GM21528 (cell line): ENCODE measurements around the gene AEN.
A peak's percentile ranks its signal among the peaks of the same experiment; 100 is the strongest.

Source experiments
- ATAC-seq: cut with Tn5 transposase; IDR thresholded peaks from one replicate; pipeline ENCODE4 v1.9.1; 2021; ENCODE audit warnings: mild to moderate bottlenecking, moderate library complexity; ENCODE audit not compliant: unreplicated experiment, low FRiP score

AEN gene, protein sequence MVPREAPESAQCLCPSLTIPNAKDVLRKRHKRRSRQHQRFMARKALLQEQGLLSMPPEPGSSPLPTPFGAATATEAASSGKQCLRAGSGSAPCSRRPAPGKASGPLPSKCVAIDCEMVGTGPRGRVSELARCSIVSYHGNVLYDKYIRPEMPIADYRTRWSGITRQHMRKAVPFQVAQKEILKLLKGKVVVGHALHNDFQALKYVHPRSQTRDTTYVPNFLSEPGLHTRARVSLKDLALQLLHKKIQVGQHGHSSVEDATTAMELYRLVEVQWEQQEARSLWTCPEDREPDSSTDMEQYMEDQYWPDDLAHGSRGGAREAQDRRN

DNA sequence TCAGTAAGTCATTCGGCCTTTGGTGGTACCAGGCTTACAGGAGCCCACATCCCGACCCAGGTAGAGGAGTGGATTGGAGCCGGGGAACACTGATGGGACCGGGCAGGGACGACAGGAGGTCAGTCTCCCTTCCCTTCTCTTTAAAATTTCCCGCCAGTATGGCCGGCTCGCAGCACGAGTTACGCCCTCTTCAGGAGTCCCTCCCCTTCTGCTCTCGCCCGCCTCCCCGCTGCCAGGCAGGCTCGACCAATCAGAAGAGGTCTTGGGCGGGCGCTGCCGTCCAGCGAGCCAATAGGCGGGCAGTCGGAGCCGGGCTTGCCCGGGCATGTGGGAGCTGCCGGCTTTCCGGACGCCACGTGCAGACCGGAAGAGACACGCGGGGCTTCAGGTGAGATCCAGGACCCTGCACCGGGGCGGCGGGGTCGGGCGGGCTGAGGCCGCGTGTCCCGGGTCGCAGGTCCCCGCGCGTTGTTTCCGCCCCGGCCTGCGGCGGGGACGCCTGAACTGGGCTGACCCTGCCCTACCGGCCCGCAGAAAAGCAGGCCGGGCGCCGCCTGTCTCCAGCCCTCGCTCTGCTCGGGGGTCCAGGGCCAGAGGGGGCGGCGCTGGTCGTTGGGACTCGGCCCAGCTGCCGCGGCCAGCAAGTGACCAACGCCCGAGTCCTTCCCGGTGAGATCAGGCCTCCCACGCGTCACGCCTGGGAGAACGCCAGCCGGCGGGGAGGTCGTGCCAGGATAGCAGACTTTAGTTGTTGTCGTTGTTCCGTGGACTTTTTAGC lies at the start of gene AEN:
AEN (plus strand) TSS at position 346 of the 778 bp plus-strand sequence. CDS start 4,870 bp downstream, outside the sequence.
- peak; percentile 92 for ATAC-seq

DNA sequence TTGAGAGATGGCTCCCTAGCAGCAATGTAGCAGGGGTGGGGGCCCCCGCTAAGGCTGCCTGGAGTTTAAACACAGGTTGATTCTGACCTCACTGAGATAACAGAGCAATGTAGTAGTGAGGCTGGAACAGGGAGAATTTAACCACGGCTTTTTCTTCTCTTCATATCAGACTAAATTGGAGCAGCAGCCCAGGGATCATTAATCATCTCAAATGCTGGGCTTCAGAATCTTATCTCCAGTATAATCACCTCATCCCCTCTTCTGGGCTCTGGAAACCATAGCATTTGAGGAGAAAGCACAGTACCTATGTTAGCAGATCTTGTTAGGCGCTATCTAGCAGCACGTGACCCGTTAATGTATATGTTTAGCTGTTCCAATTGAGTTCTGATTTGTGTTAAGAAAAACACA lies 49.3 kb upstream of the AEN start:
- ATAC-seq: no peak

DNA sequence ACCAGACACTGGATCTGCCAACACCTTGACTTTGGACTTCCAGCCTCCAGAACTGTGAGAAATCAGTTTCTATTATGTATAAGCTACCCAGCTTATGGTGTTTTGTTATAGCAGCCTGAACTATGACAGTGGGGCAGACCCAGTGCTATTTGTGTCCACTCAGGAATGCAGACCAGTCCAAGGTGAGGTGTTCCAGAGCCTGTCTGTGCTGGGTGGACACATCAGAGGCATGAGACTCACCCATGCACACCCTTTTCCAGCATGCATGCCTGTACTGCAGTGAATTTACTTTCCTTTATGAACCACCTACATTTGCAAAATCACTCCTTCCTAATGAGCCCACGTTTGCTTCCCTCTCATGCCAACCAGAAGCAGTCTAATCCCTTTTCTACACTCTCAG lies 47.1 kb upstream of the AEN start:
- no peak for ATAC-seq

DNA sequence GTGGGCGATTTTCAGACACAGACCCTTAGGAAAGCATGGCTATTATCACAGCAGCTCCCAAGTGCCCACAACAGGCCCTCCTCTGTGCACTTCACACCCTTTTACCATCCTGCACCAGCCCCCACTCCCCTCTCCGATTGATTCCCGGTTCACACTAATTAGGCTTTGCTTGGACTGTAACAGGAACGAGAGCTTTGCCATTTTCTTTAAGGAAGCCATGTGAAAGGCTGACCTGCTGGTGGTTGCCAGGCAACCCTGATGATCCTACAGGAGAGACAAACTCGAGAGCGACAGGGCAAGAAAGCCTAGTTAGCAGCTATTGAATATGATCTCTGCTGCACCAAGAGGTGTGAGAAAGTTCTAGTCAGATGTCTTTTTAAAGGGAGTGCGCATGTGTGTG lies 46.5 kb upstream of the AEN start:
- ATAC-seq: no peak

DNA sequence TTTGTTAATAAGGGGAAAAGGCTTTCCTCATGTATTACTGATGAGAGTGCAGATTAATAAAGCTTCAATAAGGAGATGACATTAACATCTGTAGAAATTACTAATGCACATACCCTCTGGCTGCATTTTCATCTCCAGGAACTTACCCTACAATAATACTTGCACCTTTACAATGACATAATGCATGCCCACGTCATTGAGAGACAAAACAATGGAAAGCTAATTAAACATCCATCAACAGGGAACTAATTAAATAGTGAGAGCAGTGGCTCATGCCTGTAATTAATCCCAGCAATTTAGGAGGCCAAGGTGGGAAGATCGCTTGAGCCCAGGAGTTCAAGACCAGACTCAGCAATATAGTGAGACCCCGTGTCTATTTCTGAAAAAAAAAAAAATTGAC lies 41.8 kb upstream of the AEN start:
- no peak for ATAC-seq

DNA sequence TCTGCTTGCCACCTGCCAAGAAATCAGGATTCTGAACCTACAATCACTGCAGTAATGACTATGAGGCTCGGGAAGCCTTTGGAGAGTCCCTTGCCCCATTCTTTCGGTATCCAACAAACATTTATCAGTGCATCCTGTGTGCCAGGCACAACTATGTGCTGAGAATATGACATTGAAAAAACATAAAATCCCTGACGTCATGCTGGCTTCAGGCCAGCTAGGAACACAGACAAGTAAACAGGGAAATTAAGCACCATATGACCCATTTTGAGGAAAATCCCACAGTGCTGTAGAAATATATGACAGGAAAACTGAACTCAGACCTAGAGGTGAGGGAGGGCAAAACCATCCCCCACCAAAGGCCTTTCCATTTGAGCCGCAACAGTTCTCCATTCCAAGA lies 40.6 kb upstream of the AEN start:
- ATAC-seq: no peak

DNA sequence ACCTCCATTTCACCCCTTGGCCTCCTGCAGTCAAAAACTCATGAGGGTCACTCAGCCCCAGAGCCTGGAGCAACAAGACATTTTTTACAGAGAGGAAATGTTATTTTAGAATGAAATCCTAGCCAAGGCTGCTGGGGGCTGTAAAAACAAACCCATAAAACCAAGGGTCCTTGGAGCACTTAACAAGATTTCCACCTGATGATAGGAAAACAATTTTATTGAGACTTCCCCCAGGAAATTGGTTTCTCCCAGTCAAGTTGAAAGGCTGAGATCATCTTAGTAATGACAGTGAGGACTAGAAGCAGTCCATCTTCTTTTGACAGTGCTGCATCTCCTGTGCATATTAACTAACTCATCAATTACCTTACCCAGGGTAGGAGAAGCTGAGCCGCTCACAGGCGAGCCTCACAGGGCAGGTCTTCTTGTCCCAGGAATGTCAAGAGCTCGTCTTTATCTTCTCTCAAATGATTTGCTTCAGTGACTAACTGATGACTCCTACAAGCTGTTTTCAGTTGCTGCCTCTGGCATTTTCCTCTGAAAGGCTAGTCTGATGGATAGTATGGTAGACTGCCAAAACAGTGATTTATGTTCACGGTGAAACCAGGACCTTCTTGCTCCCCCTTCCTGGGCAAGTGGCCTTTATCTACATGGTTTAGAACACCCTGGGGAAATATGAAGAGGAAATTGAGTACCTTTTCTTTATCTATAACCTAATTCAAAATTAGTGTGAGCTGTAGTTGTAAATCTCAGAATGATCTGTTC lies 34.6 kb upstream of the AEN start:
- no peak for ATAC-seq

DNA sequence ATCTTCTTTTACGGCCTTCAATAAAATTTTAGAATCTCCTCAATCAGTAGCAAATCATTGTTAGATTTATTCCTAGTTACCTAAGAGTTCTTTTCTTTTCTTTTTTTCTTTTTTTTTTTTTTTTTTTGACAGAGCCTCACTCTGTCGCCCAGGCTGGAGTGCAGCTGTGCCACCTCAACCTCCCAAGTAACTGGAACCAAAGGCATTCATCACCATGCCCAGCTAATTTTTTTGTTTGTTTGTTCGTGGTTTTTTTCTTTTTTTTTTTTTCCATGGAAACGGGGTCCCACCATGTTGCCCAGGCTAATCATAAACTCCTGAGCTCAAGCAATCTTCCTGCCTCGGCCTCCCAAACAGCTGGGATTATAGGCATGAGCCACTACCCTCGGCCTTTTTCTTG lies 30.4 kb upstream of the AEN start:
- no peak for ATAC-seq

DNA sequence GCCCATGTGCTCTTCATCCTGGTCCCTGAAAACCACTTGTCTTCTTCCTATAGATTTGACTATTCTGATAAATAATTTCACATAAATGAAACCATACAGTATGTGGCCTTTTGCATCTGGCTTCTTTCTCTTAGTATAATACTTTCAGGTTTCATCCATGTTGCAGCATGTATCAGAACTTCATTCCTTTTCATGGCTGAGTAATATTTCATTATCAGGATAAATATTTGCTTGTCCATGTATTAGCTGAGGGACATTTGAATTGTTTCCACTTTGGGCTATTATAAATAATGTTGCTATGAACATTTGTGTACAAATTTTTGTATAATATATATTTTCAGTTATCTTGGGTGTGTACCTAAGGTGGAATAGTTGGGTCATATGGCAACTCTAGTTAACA lies 29.8 kb upstream of the AEN start:
- ATAC-seq: no peak

DNA sequence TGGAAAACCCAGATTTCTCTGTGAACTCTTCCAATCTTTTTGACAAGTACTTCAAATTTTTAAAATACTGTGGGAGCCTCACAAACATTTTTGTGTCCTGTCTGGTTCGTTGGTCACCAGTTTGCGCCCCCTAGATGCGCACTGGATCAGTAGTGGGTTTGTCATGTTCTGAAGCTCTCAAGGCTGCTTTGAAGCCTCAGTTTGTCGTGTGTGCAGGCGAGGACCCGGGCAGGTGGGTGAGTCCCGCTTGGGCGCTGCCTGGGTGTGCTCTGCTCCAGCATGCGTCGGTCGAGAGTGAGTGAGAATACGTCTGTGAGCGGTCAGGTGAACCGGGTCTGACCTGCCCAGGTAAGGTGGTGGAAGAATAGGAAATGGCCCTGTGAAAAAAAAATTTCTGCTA lies 17.3 kb upstream of the AEN start:
- ATAC-seq: no peak

DNA sequence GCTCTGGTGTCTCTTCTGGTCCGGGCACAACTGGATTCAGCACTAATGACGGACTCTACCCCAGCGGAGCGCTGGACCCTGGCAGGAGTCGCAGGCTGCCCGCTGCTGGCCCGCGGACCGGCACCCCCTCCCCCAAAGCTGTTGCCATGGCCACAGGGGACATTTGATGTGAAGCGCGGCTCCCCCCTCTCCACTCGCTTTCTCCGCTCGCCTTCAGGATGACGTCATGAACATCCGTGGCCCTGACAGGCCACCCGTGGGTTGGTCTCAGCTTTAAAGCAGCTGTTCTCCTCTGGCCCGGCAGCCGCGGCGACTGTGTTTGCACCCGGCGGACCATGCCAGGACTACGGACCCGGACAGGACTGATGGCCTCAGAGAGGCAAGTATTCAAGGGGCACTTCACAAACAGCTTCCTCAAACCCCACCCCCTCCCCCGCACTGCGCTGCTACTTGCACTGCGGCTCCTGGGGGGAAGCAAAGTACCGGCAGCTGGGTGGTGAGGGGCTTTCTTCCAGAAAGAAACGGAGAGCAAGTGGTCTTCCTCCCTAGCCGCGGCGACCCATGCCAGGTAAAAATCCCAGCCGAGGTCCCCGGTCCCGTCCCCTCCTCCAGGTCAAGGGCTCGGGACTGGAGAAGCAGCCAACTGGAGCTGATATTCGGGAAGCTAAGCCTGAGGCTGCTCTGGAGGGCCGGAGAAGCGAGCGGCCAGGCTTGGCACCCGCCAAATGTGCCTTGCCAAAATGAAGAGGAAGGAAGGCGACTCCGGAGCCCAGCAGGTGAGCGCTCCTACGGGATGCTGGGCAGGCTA lies 16.6 kb upstream of the AEN start:
- ATAC-seq: no peak

DNA sequence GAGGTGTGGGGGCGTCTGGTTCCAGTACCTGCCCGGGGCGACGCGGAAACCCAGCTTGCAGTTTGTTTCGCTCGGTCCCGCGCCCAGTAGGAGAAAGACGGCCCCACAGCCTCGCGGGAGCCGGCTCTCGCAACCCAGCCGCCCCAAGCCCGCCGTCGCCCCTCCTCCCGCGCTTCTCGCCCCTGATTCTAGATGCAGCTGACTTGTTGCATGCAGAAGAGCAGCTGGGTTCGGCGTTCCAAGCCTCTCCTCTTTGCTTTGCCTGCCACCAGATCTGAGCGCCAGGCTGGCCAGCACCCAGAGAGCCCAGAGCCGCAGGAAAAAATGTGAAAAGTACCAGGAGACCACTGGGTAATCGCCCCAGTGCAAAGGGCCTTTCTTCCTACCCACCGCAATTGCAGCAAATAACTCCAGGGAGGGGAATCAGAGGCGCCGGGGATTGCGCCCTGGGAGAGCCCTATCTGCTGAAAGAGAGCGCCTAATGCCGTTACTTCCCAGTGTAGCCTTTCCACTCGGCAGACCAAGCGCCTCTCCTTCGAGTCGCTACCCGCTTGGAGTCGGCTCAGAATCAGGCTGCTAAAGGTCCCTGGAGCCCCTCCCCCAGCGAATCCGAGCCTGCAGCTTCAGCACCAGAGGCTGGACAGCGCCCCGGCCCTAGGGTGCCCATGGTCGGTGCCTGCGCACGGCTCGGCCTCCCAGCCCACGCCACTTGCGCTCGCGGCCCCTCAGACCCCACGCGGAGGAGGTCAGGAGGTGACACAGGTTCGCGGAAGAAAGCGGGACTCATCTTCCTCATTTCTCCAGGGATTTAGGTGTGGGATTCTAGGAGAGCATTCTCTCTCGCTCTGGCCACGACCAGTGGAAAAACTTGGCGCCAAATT lies 15.7 kb upstream of the AEN start:
- ATAC-seq: no peak

DNA sequence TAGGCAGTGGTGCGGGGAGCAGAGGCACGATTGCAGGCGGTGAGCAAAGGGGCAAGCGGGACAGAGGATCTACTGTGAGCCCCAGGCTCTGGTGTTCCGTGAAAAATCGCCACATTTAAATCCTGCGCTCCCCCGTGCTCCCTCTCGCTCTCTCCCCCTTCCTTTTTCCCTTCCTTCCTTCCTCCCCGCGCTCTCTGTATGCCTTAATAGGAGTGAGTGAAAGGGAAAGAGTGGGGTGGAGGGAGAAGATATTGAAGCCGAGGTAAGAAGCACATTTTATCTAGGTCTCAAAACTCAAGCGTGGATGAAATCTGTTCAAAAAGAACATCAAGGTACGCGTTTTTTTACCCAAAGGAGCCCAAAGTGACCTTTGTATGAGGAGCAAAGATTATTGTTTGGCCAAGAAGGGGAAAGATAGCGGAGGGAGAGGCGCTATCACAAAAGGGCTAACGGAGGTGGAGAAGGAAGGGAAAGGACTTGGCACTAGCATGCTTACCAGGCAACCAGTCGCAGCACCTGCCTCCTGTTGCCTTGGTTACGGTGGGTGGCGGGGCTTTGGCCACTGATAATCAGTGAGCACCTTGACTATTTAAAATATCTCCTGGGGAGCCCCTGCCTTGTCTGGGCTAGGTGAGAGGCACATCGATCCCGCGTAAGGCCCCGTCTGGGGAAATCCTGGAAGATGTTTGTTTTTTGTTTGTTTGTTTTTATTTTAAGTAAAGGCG lies 14.9 kb upstream of the AEN start:
- ATAC-seq: no peak

DNA sequence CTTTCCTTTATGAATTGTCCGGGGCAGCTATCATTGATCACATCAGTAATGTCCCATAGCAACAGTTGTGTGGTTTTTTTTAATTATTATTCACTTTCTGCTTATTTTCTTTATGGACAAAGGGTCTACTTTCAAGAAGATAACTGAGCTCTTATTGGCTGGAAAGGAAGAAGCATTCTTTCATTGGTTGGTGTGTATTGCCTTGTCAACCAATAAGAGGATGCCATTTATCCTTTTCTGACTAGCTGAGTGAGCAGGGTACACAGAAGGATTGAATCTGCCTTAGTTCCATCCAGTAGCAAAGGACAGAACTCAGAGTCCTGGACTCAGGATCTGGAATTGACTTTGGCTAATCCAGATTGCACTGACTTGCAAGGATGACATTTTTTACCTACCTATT lies 13.2 kb upstream of the AEN start:
- no peak for ATAC-seq

DNA sequence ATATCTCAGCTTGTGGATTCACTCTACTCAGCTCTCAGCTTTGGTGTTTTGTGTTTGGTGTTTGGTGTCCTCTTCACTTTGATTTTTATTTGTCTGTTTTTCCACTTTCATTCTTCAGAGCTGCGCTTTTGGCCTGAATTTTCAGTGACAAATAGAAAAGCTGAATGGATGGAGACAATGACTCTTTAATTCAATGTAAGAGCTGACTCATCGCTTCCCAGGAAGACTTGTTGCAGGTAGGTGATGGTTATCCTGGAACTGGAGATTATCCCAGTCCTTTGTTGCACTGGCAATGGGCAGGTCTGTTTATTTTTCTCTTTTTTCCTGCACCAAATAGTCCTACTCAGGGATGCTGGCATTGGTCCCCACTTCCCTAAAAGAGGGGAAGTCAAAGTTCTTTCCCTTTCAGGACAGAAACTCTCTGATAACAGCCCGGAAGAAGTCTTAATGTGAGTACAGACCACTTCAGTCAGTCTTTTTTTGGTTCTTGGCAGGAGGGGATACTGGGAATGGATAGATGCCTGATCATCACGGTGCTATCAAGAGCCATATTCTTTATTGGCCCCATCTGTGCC lies 12.4 kb upstream of the AEN start:
- ATAC-seq: no peak

DNA sequence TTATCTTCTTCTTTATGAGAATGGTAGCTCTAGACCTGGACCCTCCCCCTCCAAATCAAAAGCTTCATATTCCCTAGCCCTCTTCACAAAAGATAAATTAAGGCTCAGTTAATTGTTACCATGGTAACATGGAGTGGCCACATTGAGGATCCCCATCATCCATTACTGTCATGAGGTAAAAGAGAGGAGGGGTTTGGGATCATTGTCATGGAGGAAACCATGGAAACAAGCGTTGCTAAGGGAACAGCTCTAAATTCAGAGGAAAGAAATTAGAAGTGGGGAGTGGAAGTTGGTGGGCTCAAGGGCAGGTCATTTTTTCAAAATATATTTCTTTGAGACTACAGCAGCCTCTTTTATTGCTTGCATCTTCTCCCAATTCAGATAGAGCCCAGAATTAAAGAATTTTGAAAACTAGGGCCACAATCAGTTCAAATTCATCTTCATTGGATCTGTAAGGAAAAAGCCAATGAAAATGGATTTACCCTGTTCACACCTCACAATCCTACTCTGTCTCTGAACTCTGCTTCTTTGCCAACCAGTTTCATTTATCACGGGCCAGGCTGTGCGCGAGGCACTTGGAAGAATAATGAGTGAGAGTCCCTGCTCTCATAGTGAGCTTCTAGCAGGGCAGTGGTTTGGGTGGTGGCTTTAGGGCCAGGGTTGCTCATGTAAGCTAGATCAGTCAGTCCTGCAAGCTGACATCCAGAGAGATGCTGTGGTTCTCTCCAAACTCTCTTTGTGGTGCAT lies 11.6 kb upstream of the AEN start:
- ATAC-seq: no peak

DNA sequence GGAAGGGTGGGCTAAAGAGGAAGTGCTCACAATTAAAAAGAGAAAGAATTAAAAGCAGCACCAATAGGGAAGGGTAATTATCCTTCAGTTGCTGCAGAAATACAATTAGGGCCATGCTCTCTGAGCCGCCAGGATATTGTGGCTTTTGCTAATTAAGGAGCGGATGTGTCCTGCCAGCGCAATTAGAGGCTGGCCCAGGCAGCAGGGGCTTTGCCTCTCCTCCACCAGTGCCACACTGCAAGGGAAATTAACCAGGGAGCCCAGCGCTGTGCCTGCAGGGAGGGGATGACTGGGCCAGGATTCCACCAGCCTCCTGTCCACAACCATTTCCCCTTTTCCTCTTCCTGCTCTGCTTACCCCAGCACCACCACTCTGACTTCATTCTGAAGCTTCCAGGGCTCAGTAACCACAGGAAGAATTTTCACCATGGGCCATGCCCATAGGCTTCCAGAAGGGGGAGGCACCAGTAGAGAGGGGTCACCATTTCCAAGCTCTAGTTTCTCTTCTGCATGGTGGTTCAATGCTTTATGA lies 10.4 kb upstream of the AEN start:
- no peak for ATAC-seq
